AG04450 (cell line): Measurements from ENCODE around the gene GNB1L. TPM values are rescaled to one million over a fixed set of nuclear protein-coding genes. Genes with fewer than 3 reads are reported as not detected.

ENCODE experiments used
- CTCF ChIA-PET: fragments of 300-600, 350-600 bp; formaldehyde crosslinking; extraction: SDS; loops from one replicate; lab custom pipeline; 2022; ENCODE audit warnings: antibody characterized with exemption, inconsistent platforms; lab: Charles Lee
- POLR2A ChIA-PET: fragments of 350-600 bp; formaldehyde crosslinking; extraction: SDS; loops from one replicate; lab custom pipeline; 2021; ENCODE audit warnings: antibody characterized with exemption, inconsistent platforms; lab: Yijun Ruan, JAX
- DNase-seq: peaks from one replicate; pipeline ENCODE4 v3.0.0-alpha.2; 2011; ENCODE audit warnings: low read depth, low spot score
- H3K27ac ChIP-seq: one replicate; pipeline ENCODE4 v1.5.1; 2012; ENCODE audit warnings: low read depth, low read length, control low read depth
- H3K27me3 ChIP-seq: one replicate; pipeline ENCODE4 v1.6.0; 2012; ENCODE audit warnings: low read length; ENCODE audit not compliant: control insufficient read depth, insufficient read depth
- H3K4me3 ChIP-seq: 2 replicates; pipeline ENCODE4 v1.5.1; 2011; ENCODE audit warnings: mild to moderate bottlenecking, low read depth, low read length, control low read depth
- H3K9me3 ChIP-seq: 2 replicates; pipeline ENCODE4 v1.5.1; 2012; ENCODE audit warnings: low read length; ENCODE audit not compliant: control insufficient read depth, insufficient read depth
- polyA plus RNA-seq: library from polyadenylated mRNA; depleted of rRNA; stranded (reverse); fragments of >200 nt; gene quantifications from 2 replicates; pipeline ENCODE4 v1.2.3, GENCODE V29; 2011
- TF ChIP-seq, protein P1 (sequence below): IDR thresholded peaks from 2 replicates; pipeline ENCODE4 v1.5.1; 2011; ENCODE audit warnings: low read depth, low read length, control low read depth, inconsistent platforms

GNB1L gene
- polyA plus RNA-seq, 1 experiment, result 1.3 TPM

DNA sequence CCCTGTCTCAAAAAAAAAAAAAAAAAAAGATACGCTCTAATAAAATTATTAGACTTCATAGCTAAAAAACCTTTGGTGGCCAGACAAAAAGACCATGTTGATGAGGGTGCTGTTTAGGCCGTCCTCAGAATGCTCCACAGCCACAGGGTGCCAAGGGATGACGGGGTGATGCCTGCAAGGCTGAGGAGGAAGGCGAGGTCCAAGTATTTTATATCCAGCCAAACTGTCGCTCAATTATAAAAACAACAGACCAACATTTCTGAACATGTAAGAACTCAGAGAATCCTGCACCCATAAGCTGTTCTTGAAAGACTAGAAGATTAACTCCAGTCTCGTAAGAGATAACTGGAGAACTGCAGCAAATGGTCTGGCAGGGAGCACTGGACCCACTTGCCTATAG, 64.8 kb downstream of the GNB1L start:
- Histone ChIP-seq H3K27ac (no peak overlapping the region), H3K4me3 (no peak overlapping the region), H3K9me3 (peaks cover 29% of the 10 kb centered on the region), H3K27me3 (no peaks in the 10 kb centered on the region)
- DNase-seq, result no peak
- CTCF ChIA-PET, result interaction anchor here (1.3 kb wide), 1 partner anchor 160 kb away, joined by 5 read pairs; no protein-coding TSS in a partner anchor
- TF ChIP-seq, protein P1, sequence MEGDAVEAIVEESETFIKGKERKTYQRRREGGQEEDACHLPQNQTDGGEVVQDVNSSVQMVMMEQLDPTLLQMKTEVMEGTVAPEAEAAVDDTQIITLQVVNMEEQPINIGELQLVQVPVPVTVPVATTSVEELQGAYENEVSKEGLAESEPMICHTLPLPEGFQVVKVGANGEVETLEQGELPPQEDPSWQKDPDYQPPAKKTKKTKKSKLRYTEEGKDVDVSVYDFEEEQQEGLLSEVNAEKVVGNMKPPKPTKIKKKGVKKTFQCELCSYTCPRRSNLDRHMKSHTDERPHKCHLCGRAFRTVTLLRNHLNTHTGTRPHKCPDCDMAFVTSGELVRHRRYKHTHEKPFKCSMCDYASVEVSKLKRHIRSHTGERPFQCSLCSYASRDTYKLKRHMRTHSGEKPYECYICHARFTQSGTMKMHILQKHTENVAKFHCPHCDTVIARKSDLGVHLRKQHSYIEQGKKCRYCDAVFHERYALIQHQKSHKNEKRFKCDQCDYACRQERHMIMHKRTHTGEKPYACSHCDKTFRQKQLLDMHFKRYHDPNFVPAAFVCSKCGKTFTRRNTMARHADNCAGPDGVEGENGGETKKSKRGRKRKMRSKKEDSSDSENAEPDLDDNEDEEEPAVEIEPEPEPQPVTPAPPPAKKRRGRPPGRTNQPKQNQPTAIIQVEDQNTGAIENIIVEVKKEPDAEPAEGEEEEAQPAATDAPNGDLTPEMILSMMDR, result no peak
- POLR2A ChIA-PET, result interaction anchor here (0.6 kb wide), 2 partner anchors 54 to 67 kb away, joined by 3 to 5 read pairs; partner anchors contain the start of gene GP1BB

DNA sequence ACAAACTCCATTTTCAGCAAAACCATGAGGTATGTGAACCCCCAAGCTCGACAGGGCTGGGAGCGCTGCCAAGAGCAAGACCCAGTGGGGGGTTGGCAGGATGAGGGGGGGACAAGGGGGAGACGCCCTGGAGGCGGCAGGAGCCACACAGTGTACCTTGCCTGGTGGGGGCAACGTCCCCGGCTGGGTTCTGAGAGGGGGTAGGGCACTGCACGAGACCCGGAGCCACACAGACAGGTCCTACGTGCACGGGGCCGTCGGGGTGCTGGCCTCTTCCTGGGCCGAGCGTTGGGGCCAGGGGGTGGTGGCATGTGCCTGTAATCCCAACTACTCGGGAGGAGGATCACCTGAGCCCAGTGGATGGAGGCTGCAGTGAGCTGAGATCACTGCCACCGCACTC, 65.3 kb downstream of the GNB1L start:
- TF ChIP-seq, protein P1, result no peak
- POLR2A ChIA-PET, result interaction anchor here (0.6 kb wide), 3 partner anchors 55 to 1859 kb away, joined by 3 to 5 read pairs (median 3); partner anchors contain the start of gene GP1BB
- Histone ChIP-seq H3K27ac (no peak overlapping the region), H3K4me3 (no peak overlapping the region), H3K9me3 (peaks cover 29% of the 10 kb centered on the region), H3K27me3 (no peaks in the 10 kb centered on the region)
- CTCF ChIA-PET, result interaction anchor here (1.3 kb wide), 1 partner anchor 160 kb away, joined by 5 read pairs; no protein-coding TSS in a partner anchor
- no peak for DNase-seq

DNA sequence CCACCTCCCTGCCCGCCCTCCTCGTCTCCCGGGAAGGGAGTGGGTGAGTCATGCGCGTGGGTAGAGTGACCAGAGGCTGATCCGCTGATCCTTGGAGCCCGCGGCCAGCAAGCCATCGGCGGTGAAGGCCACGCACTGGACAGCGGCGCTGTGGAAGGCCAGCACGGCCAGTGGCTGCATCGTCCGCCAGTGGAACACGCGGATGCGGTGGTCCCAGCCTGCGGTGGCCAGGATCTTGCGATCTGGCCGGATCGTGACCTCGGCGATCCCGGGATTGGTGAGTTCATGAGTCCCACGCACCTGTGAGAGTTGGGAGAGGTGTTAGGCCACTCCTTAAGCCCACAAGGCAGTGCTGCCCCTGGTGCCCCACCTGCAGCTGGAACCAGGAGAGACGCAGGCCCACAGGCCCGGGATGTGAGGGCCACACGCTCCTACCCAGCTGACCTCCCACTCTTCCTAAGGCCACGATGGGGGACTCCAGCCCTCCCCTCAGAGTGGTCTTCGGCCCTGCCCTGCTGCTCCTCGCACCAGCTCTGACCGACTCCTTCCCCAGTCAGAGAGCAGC, 65.9 kb downstream of the GNB1L start:
- ChIA-PET POLR2A (interaction anchor here (0.6 kb wide), 1 partner anchor 1858 kb away, joined by 3 read pairs; no protein-coding TSS in a partner anchor), CTCF (no interaction called here)
- H3K9me3 ChIP-seq, result peaks cover 29% of the 10 kb centered on the region
- DNase-seq, result no peak
- H3K4me3 ChIP-seq, result no peak overlapping the region
- TF ChIP-seq, protein P1, result no peak
- H3K27me3 ChIP-seq, result no peaks in the 10 kb centered on the region
- H3K27ac ChIP-seq, result no peak overlapping the region

DNA sequence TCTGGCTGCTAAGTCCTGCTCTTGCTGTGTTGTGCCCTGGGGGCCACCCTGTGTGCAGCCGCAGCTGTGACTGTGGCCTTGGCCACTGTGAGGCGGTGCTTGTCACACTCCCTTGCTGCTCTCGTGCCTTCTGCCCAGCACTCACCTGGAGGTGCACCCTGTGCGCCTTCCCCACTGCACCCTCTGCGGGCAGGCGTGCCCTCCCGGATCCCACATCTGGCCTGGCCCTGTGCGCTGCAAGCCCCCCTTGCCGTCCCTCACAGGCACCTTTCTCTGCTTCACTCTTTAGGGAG, 66.9 kb downstream of the GNB1L start:
- TF ChIP-seq, protein P1, result no peak
- ChIA-PET POLR2A (no interaction called here), CTCF (no interaction called here)

DNA sequence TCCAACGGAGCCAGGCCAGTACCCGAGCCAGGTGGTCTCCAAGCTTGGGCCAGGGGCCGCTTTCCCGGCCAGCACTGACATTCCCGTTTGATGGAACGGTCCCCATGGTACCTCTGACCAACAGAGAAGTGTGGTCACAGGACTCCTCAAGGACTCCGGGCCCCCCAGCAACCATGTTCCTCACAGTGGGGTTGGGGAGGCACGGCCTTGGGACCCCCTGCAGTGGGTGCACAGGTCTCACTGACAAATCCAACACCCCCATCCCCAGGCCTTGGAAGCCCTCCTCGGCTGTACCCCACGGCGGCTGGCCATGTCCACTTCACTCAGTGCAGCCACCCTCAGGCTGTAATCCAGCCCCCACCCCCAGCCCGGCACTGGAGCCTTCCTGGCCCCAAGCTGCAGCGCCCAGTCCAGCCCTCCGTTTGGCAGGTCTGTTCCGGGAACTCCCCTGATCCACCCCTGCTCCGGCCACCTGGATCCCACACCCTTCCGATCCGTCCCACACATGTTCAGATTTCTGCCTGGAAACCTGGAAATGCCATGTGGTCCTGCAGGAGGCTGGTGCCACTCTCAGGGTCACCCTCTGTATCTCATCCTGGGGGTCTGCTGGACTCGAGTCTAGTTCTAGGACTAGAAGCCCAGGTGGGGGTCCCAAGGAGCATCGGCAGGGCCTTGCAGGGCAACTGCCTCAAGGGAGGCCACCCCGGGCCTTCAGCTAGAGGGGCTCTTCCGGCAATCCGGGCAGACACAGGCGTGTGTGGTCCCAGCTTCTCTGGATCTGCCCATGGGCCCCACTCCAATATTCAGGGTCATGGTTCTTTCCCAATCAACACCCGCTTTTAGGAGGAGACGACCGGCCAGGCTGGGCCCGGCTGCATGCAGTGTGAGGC, 67.5 kb downstream of the GNB1L start:
- DNase-seq, result no peak
- CTCF ChIA-PET, result no interaction called here
- H3K27ac ChIP-seq, result no peak overlapping the region
- no peaks in the 10 kb centered on the region for H3K27me3 ChIP-seq
- POLR2A ChIA-PET, result no interaction called here
- H3K4me3 ChIP-seq, result no peak overlapping the region
- H3K9me3 ChIP-seq, result peaks cover 27% of the 10 kb centered on the region
- TF ChIP-seq, protein P1, result no peak

More for the DNA sequence above, 66.9 kb downstream of the GNB1L start:
- no peak for DNase-seq
- Histone ChIP-seq H3K27me3 (no peaks in the 10 kb centered on the region), H3K4me3 (no peak overlapping the region), H3K27ac (no peak overlapping the region), H3K9me3 (peaks cover 29% of the 10 kb centered on the region)
